PC-9 (cell line): ENCODE results near the gene PNMA6A. TPM values are rescaled to one million over a fixed set of nuclear protein-coding genes. Genes with fewer than 3 reads are reported as not detected.

Experiments used
- BruUV-seq: library from RNA; stranded (reverse); fragments of 400-500 nt; replicated peaks from 2 replicates; lab custom pipeline; 2021; lab: Mats Ljungman, UMichigan
- CTCF ChIA-PET: fragments of 300-600 bp; sonication (Branson Sonifier 250); formaldehyde crosslinking; loops from one replicate; lab custom pipeline; 2022; ENCODE audit warnings: antibody characterized with exemption; lab: Charles Lee
- POLR2A ChIA-PET: fragments of 300-600 bp; sonication (Branson Sonifier 250); formaldehyde crosslinking; loops from one replicate; lab custom pipeline; 2022; ENCODE audit warnings: antibody characterized with exemption; ENCODE audit not compliant: unreplicated experiment; lab: Charles Lee
- DNase-seq, 2 experiments: peaks; one replicate each; pipeline versions ENCODE4 v3.0.0 to v3.0.0-alpha.2; 2015 to 2022; ENCODE audit warnings: mixed read lengths in 1 of 2
- H2AFZ ChIP-seq: fragments of 200-600 bp; sonication (generic); 2 replicates; pipeline ENCODE4 v1.8.1; 2017; ENCODE audit warnings: antibody characterized with exemption
- H3F3A ChIP-seq: fragments of 200-600 bp; sonication (generic); 2 replicates; pipeline ENCODE4 v1.8.1; 2017; ENCODE audit warnings: antibody characterized with exemption, mild to moderate bottlenecking, low read depth; ENCODE audit not compliant: insufficient read depth
- H3K27ac ChIP-seq: fragments of 200-600 bp; sonication (generic); 2 replicates; pipeline ENCODE4 v1.6.1; 2016; ENCODE audit warnings: mixed run types
- H3K27me3 ChIP-seq: fragments of 200-600 bp; sonication (generic); 2 replicates; pipeline ENCODE4 v1.6.1; 2016; ENCODE audit warnings: low read depth, mixed run types; ENCODE audit not compliant: insufficient read depth
- H3K36me3 ChIP-seq: fragments of 200-600 bp; sonication (generic); 2 replicates; pipeline ENCODE4 v1.6.1; 2016; ENCODE audit warnings: low read depth, mixed run types
- H3K4me1 ChIP-seq: fragments of 200-600 bp; sonication (generic); replicated peaks from 2 replicates; pipeline ENCODE4 v1.6.1; 2016; ENCODE audit warnings: mixed run types; ENCODE audit not compliant: insufficient read depth
- H3K4me2 ChIP-seq: fragments of 200-600 bp; sonication (generic); 2 replicates; pipeline ENCODE4 v1.6.1; 2017; ENCODE audit warnings: mixed run types
- H3K4me3 ChIP-seq: fragments of 200-600 bp; sonication (generic); 2 replicates; pipeline ENCODE4 v1.6.1; 2016; ENCODE audit warnings: mixed run types
- H3K79me2 ChIP-seq: fragments of 200-600 bp; sonication (generic); 2 replicates; pipeline ENCODE4 v1.6.1; 2017; ENCODE audit warnings: low read depth, mixed run types
- H3K9me2 ChIP-seq: fragments of 200-600 bp; sonication (generic); 2 replicates; pipeline ENCODE4 v1.8.1; 2017; ENCODE audit warnings: mild to moderate bottlenecking; ENCODE audit not compliant: insufficient read depth
- H3K9me3 ChIP-seq: fragments of 200-600 bp; sonication (generic); 2 replicates; pipeline ENCODE4 v1.8.1; 2016; ENCODE audit warnings: low read depth; ENCODE audit not compliant: insufficient read depth
- H4K20me1 ChIP-seq: fragments of 200-600 bp; sonication (generic); 2 replicates; pipeline ENCODE4 v1.8.1; 2017; ENCODE audit not compliant: insufficient read depth
- CTCF ChIP-seq: fragments of 200-600 bp; sonication (generic); conservative IDR thresholded peaks from 2 replicates; pipeline ENCODE4 v1.6.1; 2017; ENCODE audit warnings: mixed run types, antibody characterized with exemption, mild to moderate bottlenecking, moderate library complexity
- EZH2 ChIP-seq: fragments of 200-600 bp; sonication (generic); IDR thresholded peaks from 2 replicates; pipeline ENCODE4 v1.8.0; 2017; ENCODE audit warnings: antibody characterized with exemption, low read depth
- intact Hi-C: fragments of 100-400 bp; cut with micrococcal nuclease; formaldehyde crosslinking; loops from one replicate; pipeline ENCODE4 v1.10.0; 2022; ENCODE audit not compliant: unreplicated experiment
- total RNA-seq: library from RNA; stranded (reverse); gene quantifications from 2 replicates; pipeline ENCODE4 v1.2.3, GENCODE V29; 2021

PNMA6A gene
- total RNA-seq, 1 experiment from 2014 or later = not detected

GRCh38 chrX:153049093-153049492 is 23.2 kb upstream of the PNMA6A start:
- Histone ChIP-seq H3K36me3 (no peaks in the 10 kb centered on the region), H3F3A (no peaks in the 10 kb centered on the region), H2AFZ (no peak overlapping the region), H3K9me2 (no peaks in the 10 kb centered on the region), H3K79me2 (no peaks in the 10 kb centered on the region), H3K27ac (no peak overlapping the region), H4K20me1 (no peaks in the 10 kb centered on the region), H3K27me3 (peaks cover 44% of the 10 kb centered on the region), H3K9me3 (peaks cover 13% of the 10 kb centered on the region; the same call in 1 of the 2 replicates), H3K4me2 (no peak overlapping the region), H3K4me1 (no peaks in the 10 kb centered on the region), H3K4me3 (no peak overlapping the region)
- intact Hi-C loops = no loop called here
- TF ChIP-seq CTCF = no peak
- TF ChIP-seq EZH2 = no peak
- POLR2A ChIA-PET = no interaction called here
- CTCF ChIA-PET = no interaction called here
- no TSS peak for BruUV-seq
- no peak for DNase-seq

GRCh38 chrX:153052534-153052933 is 19.7 kb upstream of the PNMA6A start:
- no peaks in the 10 kb centered on the region; the same call in 1 of the 2 replicates for H3F3A ChIP-seq
- BruUV-seq = no TSS peak
- H3K4me2 ChIP-seq = no peak overlapping the region
- H3K27me3 ChIP-seq = peaks cover 18% of the 10 kb centered on the region; the same call in 1 of the 2 replicates
- CTCF ChIA-PET = no interaction called here
- no peaks in the 10 kb centered on the region for H3K79me2 ChIP-seq
- no peaks in the 10 kb centered on the region for H3K36me3 ChIP-seq
- no peak for TF ChIP-seq EZH2
- TF ChIP-seq CTCF = peak; percentile 56
- H2AFZ ChIP-seq = no peak overlapping the region
- no peaks in the 10 kb centered on the region for H3K4me1 ChIP-seq
- intact Hi-C loops = no loop called here
- POLR2A ChIA-PET = no interaction called here
- H3K9me3 ChIP-seq = peaks cover 13% of the 10 kb centered on the region; the same call in 1 of the 2 replicates
- peak in 1 of 2 experiments; percentile 6 for DNase-seq
- H3K27ac ChIP-seq = no peak overlapping the region
- no peaks in the 10 kb centered on the region for H3K9me2 ChIP-seq
- H4K20me1 ChIP-seq = no peaks in the 10 kb centered on the region
- H3K4me3 ChIP-seq = no peak overlapping the region

- CTCF ChIA-PET = no interaction called here
- peaks cover 30% of the 10 kb centered on the region; the same call in 1 of the 2 replicates for H3K27me3 ChIP-seq
- no peaks in the 10 kb centered on the region for H3K36me3 ChIP-seq
- POLR2A ChIA-PET = no interaction called here
- DNase-seq = no peak
- no peak within 1 kb of the TSS for H3K4me2 ChIP-seq
- no peaks in the 10 kb centered on the region for H3K9me2 ChIP-seq
- no peak for TF ChIP-seq CTCF
- TF ChIP-seq EZH2 = no peak
- H4K20me1 ChIP-seq = no peaks in the 10 kb centered on the region
- no peak within 1 kb of the TSS for H3K4me3 ChIP-seq
- no peaks in the 10 kb centered on the region for H3K79me2 ChIP-seq
- no peak within 1 kb of the TSS for H2AFZ ChIP-seq
- H3F3A ChIP-seq = no peaks in the 10 kb centered on the region; the same call in 1 of the 2 replicates
- intact Hi-C loops = no loop called here
- H3K9me3 ChIP-seq = 0 out of 2 replicates have a peak, but pooled peaks cover 4% of the 10 kb centered on the region
- BruUV-seq = no TSS peak
- no peak within 1 kb of the TSS for H3K27ac ChIP-seq
- no peaks in the 10 kb centered on the region for H3K4me1 ChIP-seq
Measured at GRCh38 chrX:153055871-153056749, 16.1 kb upstream of the PNMA6A start, which contains the start of gene PNMA3. PNMA3 (plus strand) TSS chrX:153056470; CDS start chrX:153057056, 586 bp downstream.
